Panc1 (cell line): ENCODE results near the gene UHRF2. TPM values are rescaled to one million over a fixed set of nuclear protein-coding genes. Genes with fewer than 3 reads are reported as not detected.

Experiments used
- ATAC-seq: fragments of 200-7000 bp; cut with Tn5 transposase; 2 replicates; pipeline ENCODE4 v1.9.1; 2020; ENCODE audit warnings: mild to moderate bottlenecking, moderate library complexity
- BruUV-seq: library from RNA; stranded (reverse); fragments of 400-500 nt; replicated peaks from 2 replicates; lab custom pipeline; 2021; lab: Mats Ljungman, UMichigan
- CTCF ChIA-PET: fragments of 300-600 bp; sonication (Branson Sonifier 250); formaldehyde crosslinking; loops from one replicate; lab custom pipeline; 2022; ENCODE audit warnings: antibody characterized with exemption; lab: Charles Lee
- POLR2A ChIA-PET: fragments of 300-600 bp; sonication (Branson Sonifier 250); formaldehyde crosslinking; loops from one replicate; lab custom pipeline; 2022; ENCODE audit warnings: antibody characterized with exemption; lab: Charles Lee
- DNase-seq: peaks from one replicate; pipeline ENCODE4 v3.0.0-alpha.2; 2010; ENCODE audit warnings: low read depth, low spot score
- H3K27ac ChIP-seq: 2 replicates; pipeline ENCODE4 v1.5.1; 2011; ENCODE audit warnings: mild to moderate bottlenecking, low read length, inconsistent platforms
- H3K27me3 ChIP-seq: fragments of 200-500 bp; sonication (Bioruptor generic); 2 replicates; pipeline ENCODE4 v1.6.0; 2014; ENCODE audit warnings: low read length, inconsistent platforms; ENCODE audit not compliant: control insufficient read depth, insufficient read depth
- H3K36me3 ChIP-seq: fragments of 200-500 bp; sonication (Bioruptor generic); 2 replicates; pipeline ENCODE4 v1.5.1; 2014; ENCODE audit warnings: inconsistent platforms, mild to moderate bottlenecking, low read length, moderate library complexity; ENCODE audit not compliant: control insufficient read depth, insufficient read depth
- H3K4me1 ChIP-seq: 2 replicates; pipeline ENCODE4 v1.5.1; 2011; ENCODE audit warnings: inconsistent platforms, mild to moderate bottlenecking, low read length, moderate library complexity; ENCODE audit not compliant: control insufficient read depth, insufficient read depth
- H3K4me3 ChIP-seq, 2 experiments: 2 replicates each; pipeline ENCODE4 v1.5.1; 2011 to 2012; ENCODE audit warnings: low read depth in 2 of 2, low read length in 2 of 2, mild to moderate bottlenecking in 2 of 2, inconsistent platforms in 1 of 2, moderate library complexity in 1 of 2
- H3K9me3 ChIP-seq: fragments of 200-500 bp; sonication (Bioruptor generic); 2 replicates; pipeline ENCODE4 v1.5.1; 2014; ENCODE audit warnings: low read depth, mild to moderate bottlenecking, inconsistent platforms, low read length, moderate library complexity; ENCODE audit not compliant: control insufficient read depth, insufficient read depth
- CTCF ChIP-seq: fragments of 450-650 bp; IDR thresholded peaks from 2 replicates; pipeline ENCODE4 v1.5.1; 2017; ENCODE audit warnings: mild to moderate bottlenecking
- POLR2AphosphoS5 ChIP-seq: IDR thresholded peaks from 2 replicates; pipeline ENCODE4 v1.6.1; 2012; ENCODE audit warnings: mild to moderate bottlenecking, low read depth, low read length, moderate library complexity
- SIN3A ChIP-seq: IDR thresholded peaks from 2 replicates; pipeline ENCODE4 v1.6.1; 2012; ENCODE audit warnings: low read depth, mild to moderate bottlenecking, low read length, moderate library complexity, borderline replicate concordance; ENCODE audit not compliant: insufficient read depth
- TCF7L2 ChIP-seq: IDR thresholded peaks from 2 replicates; pipeline ENCODE4 v1.6.1; 2011; ENCODE audit warnings: mild to moderate bottlenecking, low read depth, low read length, inconsistent platforms
- in situ Hi-C: cut with HindIII; loops from 2 replicates; pipeline ENCODE4 v1.10.0; 2016; ENCODE audit warnings: low sequenced_read_pairs, low pct_unique_long_range_greater_than_20kb
- intact Hi-C: fragments of 100-400 bp; cut with micrococcal nuclease; formaldehyde crosslinking; loops from one replicate; pipeline ENCODE4 v1.10.0; 2022; ENCODE audit not compliant: unreplicated experiment
- total RNA-seq: library from RNA; stranded (reverse); gene quantifications from one replicate; pipeline ENCODE4 v1.2.1, GENCODE V29; 2021; ENCODE audit not compliant: unreplicated experiment
- TF ChIP-seq, protein P1 (sequence below), 2 experiments: IDR thresholded peaks; 2 replicates each; pipeline ENCODE4 v1.6.1; 2011 to 2012; ENCODE audit warnings: low read depth in 2 of 2, control low read depth in 1 of 2, low read length in 1 of 2, mild to moderate bottlenecking in 1 of 2, moderate library complexity in 1 of 2; ENCODE audit not compliant: insufficient read depth in 1 of 2

The UHRF2 gene
- total RNA-seq, 1 experiment from 2014 or later: 17.2 TPM

DNA sequence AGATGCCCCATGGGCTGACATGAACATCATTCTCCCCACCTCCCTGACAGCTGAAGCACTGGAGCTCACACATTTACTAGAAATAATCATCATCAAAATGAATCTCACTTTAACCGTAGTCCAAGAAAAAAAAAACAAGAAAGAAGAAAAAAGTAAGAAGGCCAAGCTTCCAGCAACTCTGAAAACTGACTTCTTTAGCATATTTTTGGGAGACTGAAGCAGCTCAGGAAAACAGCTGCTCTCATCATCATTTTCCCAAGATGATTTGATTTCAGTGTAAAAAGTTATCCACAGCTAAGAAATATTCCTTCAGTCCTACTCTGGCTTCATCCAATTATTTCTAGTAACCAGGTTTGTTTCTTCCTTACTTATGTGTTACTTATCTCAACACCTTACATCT is 140.9 kb downstream of the UHRF2 start:
- DNase-seq (no peak), ATAC-seq (no peak)
- H3K9me3 ChIP-seq: no peaks in the 10 kb centered on the region
- in situ Hi-C loops (no loop called here), intact Hi-C loops (no loop called here)
- no TSS peak for BruUV-seq
- TF ChIP-seq POLR2AphosphoS5 (no peak), SIN3A (no peak), TCF7L2 (no peak), CTCF (no peak)
- TF ChIP-seq, protein P1, sequence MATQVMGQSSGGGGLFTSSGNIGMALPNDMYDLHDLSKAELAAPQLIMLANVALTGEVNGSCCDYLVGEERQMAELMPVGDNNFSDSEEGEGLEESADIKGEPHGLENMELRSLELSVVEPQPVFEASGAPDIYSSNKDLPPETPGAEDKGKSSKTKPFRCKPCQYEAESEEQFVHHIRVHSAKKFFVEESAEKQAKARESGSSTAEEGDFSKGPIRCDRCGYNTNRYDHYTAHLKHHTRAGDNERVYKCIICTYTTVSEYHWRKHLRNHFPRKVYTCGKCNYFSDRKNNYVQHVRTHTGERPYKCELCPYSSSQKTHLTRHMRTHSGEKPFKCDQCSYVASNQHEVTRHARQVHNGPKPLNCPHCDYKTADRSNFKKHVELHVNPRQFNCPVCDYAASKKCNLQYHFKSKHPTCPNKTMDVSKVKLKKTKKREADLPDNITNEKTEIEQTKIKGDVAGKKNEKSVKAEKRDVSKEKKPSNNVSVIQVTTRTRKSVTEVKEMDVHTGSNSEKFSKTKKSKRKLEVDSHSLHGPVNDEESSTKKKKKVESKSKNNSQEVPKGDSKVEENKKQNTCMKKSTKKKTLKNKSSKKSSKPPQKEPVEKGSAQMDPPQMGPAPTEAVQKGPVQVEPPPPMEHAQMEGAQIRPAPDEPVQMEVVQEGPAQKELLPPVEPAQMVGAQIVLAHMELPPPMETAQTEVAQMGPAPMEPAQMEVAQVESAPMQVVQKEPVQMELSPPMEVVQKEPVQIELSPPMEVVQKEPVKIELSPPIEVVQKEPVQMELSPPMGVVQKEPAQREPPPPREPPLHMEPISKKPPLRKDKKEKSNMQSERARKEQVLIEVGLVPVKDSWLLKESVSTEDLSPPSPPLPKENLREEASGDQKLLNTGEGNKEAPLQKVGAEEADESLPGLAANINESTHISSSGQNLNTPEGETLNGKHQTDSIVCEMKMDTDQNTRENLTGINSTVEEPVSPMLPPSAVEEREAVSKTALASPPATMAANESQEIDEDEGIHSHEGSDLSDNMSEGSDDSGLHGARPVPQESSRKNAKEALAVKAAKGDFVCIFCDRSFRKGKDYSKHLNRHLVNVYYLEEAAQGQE (IDR thresholded peaks at IDR 0.05; ENCODE audit: insufficient read depth in 1 of 2, low read depth in 2 of 2, low read length in 1 of 2): no peak
- CTCF ChIA-PET: no interaction called here
- H3K4me3 ChIP-seq: no peak overlapping the region
- no peaks in the 10 kb centered on the region for H3K36me3 ChIP-seq
- POLR2A ChIA-PET: no interaction called here
- no peaks in the 10 kb centered on the region for H3K27me3 ChIP-seq
- no peak overlapping the region for H3K27ac ChIP-seq
- no peaks in the 10 kb centered on the region for H3K4me1 ChIP-seq

Other genes starting within 250 kb of the UHRF2 start
- not detected for gene IL33, start 197.4 kb upstream of the UHRF2 start, total RNA-seq
- not detected for gene TPD52L3, start 84.8 kb upstream of the UHRF2 start, total RNA-seq
- 4.0 TPM for gene GLDC, start 232.5 kb downstream of the UHRF2 start, total RNA-seq